K562 (cell line): Measurements from ENCODE around the gene MYL10.

Source experiments
- CBX2 ChIP-seq: fragments of 200-600 bp; sonication (generic); IDR thresholded peaks from one replicate; pipeline ENCODE4 v1.6.1; 2012; ENCODE audit warnings: mild to moderate bottlenecking, low read length, inconsistent platforms; ENCODE audit not compliant: insufficient read depth, poor library complexity, severe bottlenecking
- CEBPB ChIP-seq: fragments of 450-650 bp; IDR thresholded peaks from 2 replicates; pipeline ENCODE4 v1.6.1; 2016; ENCODE audit warnings: missing genetic modification characterization, missing compliant biosample characterization
- EHMT2 ChIP-seq: fragments of 450-650 bp; IDR thresholded peaks from 2 replicates; pipeline ENCODE4 v1.6.1; 2018; ENCODE audit warnings: antibody characterized with exemption
- MTA1 ChIP-seq: fragments of 450-650 bp; IDR thresholded peaks from 2 replicates; pipeline ENCODE4 v1.6.1; 2017; ENCODE audit warnings: borderline replicate concordance
- TF ChIP-seq, protein P1 (sequence below): sonication (generic); formaldehyde crosslinking; IDR thresholded peaks from 2 replicates; pipeline ENCODE4 v1.5.0; 2020; ENCODE audit warnings: missing genetic modification reagents

- no peak for TF ChIP-seq CBX2
- no peak for TF ChIP-seq EHMT2
- no peak for TF ChIP-seq MTA1
- TF ChIP-seq, protein P1, sequence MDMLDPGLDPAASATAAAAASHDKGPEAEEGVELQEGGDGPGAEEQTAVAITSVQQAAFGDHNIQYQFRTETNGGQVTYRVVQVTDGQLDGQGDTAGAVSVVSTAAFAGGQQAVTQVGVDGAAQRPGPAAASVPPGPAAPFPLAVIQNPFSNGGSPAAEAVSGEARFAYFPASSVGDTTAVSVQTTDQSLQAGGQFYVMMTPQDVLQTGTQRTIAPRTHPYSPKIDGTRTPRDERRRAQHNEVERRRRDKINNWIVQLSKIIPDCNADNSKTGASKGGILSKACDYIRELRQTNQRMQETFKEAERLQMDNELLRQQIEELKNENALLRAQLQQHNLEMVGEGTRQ (CRISPR knock-in tag), result no peak
- no peak for TF ChIP-seq CEBPB (tag)
These were observed 33.1 kb downstream of the MYL10 start for GRCh38 chr7:101595766-101596537.
